ENCODE results near the gene RHBDF1. TPM values are rescaled to one million over a fixed set of nuclear protein-coding genes. Genes with fewer than 3 reads are reported as not detected.

The RHBDF1 gene
- total and polyA plus RNA-seq, 2 of the 13 experiments (the other 11 are each of a cell fraction or from before 2014, with no cell fraction given), result 5.4 to 26.9 TPM

DNA sequence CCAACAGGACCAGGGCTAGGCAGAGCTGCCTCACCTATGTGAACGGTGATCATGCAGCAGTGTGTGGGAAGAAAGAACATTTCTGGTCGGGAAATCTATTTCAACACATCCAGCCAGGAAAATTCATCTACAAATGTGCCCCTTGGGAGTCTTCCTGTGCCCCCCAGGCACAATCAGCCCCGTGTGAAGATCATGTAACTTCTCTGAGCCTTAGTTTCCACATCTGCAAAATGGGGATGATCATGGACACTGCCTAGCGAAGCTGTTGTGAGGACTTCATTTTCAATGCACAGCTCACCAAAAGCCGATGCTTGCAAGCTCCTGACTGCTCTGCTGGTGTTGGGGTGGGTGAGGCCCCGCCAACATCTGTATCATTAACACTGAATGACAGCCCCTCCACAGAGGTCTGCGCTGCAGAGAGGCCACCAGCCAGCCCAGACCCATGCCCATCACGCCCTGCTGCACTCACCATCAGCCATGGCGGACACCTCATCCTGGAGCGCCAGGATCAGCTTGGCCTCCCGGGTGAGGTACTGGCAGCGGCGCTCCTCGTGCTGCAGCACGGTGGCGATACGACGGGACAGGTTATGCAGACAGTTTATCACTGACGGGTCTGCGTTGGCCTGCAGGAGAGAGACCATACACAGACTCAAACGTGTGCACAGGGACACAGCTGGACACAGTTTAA lies 39.9 kb upstream of the RHBDF1 start:
- Histone ChIP-seq H3K4me2 (ENCODE audit: low read depth, low read length) (no peak overlapping the region), H2AFZ (ENCODE audit: low read length) (no peak overlapping the region), H3K27me3 (ENCODE audit: control insufficient read depth in 1 of 2, insufficient read depth in 2 of 2, low read length in 2 of 2) (no peaks in the 10 kb centered on the region), H3K9ac (ENCODE audit: insufficient read depth, low read depth, low read length) (no peak overlapping the region), H3K4me3 (replicated peaks in 1 of 3; ENCODE audit: insufficient read depth in 1 of 3, low read depth in 2 of 3, low read length in 3 of 3) (no peak overlapping the region), H3K9me3 (ENCODE audit: low read length) (no peaks in the 10 kb centered on the region), H3K4me1 (ENCODE audit: insufficient read depth, low read length) (peaks cover 11% of the 10 kb centered on the region), H3K79me2 (ENCODE audit: insufficient read depth, low read length) (no peaks in the 10 kb centered on the region), H3K36me3 (replicated peaks in 1 of 2; ENCODE audit: control insufficient read depth in 1 of 2, insufficient read depth in 2 of 2, low read length in 2 of 2) (peaks cover 2 to 42% of the 10 kb centered on the region in 2 experiments), H4K20me1 (ENCODE audit: insufficient read depth, low read length) (0 out of 2 replicates have a peak, but pooled peaks cover under 1% of the 10 kb centered on the region), H3K27ac (ENCODE audit: extremely low read length, insufficient read depth, low read length) (no peak overlapping the region)
- no peak for FAIRE-seq
- ChIA-PET POLR2A (no interaction called here), CTCF (ENCODE audit: low intra/inter-chr PET ratio, low total read pairs) (no interaction called here)
- TF ChIP-seq ZNF629 (CRISPR knock-in tag; conservative IDR thresholded peaks at IDR 0.05), result peak; percentile 55
- TF ChIP-seq POGZ (CRISPR knock-in tag; IDR thresholded peaks at IDR 0.05), result no peak
- TF ChIP-seq HMGA1 (CRISPR knock-in tag; conservative IDR thresholded peaks at IDR 0.05), result no peak
- intact Hi-C loops (cut with micrococcal nuclease; ENCODE audit: unreplicated experiment), result no loop called here
- no peak for DNase-seq (ENCODE audit: low spot score)
- WGBS (ENCODE audit: low lambda C conversion rate), result 95% methylated on average over 16 of the region's 21 CpGs
- in situ Hi-C loops (cut with HindIII; ENCODE audit: extremely low pct_ligation_motif_present, low pct_unique_long_range_greater_than_20kb), result no loop called here
- BruUV-seq (replicated peaks), result no TSS peak
- no peak for ATAC-seq

DNA sequence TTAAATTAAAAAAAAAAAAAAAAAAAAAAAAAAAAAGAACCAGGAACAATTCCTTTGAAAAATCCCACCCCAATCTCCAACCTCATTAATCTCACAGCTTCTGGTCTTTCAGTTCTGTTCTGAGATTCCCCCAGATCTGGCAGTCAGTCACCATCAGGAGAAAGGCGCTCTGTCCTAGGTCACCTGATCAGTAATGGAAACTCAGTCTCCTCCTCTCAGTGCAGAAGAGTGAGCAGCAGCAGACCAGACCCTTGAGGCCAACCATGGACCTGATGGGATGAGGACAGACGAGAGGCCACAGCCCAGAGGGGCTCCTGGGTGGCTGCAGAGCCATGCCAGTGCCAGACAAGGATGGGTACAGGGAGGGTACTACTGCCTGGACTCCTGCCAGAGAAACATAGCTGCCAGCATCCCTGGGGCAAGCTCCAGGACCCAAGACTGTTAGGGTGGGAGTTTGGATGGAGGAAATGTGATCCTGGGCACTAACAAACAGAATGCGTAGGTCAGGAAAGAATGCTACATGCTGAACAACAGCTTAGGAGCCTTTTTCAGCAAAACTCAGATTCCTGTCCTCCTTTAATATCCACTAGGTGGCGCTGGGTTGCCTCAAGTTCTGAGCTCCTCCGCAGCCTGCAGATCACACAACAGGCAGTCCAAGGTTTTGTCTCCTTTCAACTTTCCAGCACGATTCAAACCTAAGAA lies 34.3 kb upstream of the RHBDF1 start:
- Histone ChIP-seq H3K79me2 (ENCODE audit: insufficient read depth, low read length) (no peaks in the 10 kb centered on the region), H3K27ac (ENCODE audit: extremely low read length, insufficient read depth, low read length) (no peak overlapping the region), H3K36me3 (replicated peaks in 1 of 2; ENCODE audit: control insufficient read depth in 1 of 2, insufficient read depth in 2 of 2, low read length in 2 of 2) (peaks cover 8 to 49% of the 10 kb centered on the region in 2 experiments; a peak in 3 of 5 replicates), H2AFZ (ENCODE audit: low read length) (no peak overlapping the region), H3K4me1 (ENCODE audit: insufficient read depth, low read length) (no peaks in the 10 kb centered on the region), H3K9ac (ENCODE audit: insufficient read depth, low read depth, low read length) (no peak overlapping the region), H3K9me3 (ENCODE audit: low read length) (no peaks in the 10 kb centered on the region), H3K27me3 (ENCODE audit: control insufficient read depth in 1 of 2, insufficient read depth in 2 of 2, low read length in 2 of 2) (no peaks in the 10 kb centered on the region), H4K20me1 (ENCODE audit: insufficient read depth, low read length) (no peaks in the 10 kb centered on the region), H3K4me2 (ENCODE audit: low read depth, low read length) (no peak overlapping the region), H3K4me3 (replicated peaks in 1 of 3; ENCODE audit: insufficient read depth in 1 of 3, low read depth in 2 of 3, low read length in 3 of 3) (no peak overlapping the region)
- FAIRE-seq, result peak; percentile 88
- WGBS (ENCODE audit: low lambda C conversion rate), result 50% methylated on average over 6 of the region's 6 CpGs
- peak; percentile 82 for ATAC-seq
- intact Hi-C loops (cut with micrococcal nuclease; ENCODE audit: unreplicated experiment) (no loop called here), in situ Hi-C loops (cut with HindIII; ENCODE audit: extremely low pct_ligation_motif_present, low pct_unique_long_range_greater_than_20kb) (loop anchor here (5.0 kb wide), 1 partner anchor 76 kb away; the partner anchor contains the start of gene HBQ1)
- BruUV-seq (replicated peaks), result no TSS peak
- DNase-seq (ENCODE audit: low spot score), result peak; percentile 66
- ChIA-PET POLR2A (interaction anchor here (0.7 to 1.1 kb wide), 3 partner anchors 8 to 74 kb away, joined by 4 to 5 read pairs (median 5); partner anchors contain the start of gene HBQ1), CTCF (ENCODE audit: low intra/inter-chr PET ratio, low total read pairs) (interaction anchor here (0.6 to 1.8 kb wide), 5 partner anchors 9 to 257 kb away, joined by 3 to 23 read pairs (median 5); partner anchors contain the start of gene HBQ1)
- no peak for TF ChIP-seq ZNF460 (CRISPR knock-in tag; IDR thresholded peaks at IDR 0.05; ENCODE audit: borderline replicate concordance)
- TF ChIP-seq, protein P1, sequence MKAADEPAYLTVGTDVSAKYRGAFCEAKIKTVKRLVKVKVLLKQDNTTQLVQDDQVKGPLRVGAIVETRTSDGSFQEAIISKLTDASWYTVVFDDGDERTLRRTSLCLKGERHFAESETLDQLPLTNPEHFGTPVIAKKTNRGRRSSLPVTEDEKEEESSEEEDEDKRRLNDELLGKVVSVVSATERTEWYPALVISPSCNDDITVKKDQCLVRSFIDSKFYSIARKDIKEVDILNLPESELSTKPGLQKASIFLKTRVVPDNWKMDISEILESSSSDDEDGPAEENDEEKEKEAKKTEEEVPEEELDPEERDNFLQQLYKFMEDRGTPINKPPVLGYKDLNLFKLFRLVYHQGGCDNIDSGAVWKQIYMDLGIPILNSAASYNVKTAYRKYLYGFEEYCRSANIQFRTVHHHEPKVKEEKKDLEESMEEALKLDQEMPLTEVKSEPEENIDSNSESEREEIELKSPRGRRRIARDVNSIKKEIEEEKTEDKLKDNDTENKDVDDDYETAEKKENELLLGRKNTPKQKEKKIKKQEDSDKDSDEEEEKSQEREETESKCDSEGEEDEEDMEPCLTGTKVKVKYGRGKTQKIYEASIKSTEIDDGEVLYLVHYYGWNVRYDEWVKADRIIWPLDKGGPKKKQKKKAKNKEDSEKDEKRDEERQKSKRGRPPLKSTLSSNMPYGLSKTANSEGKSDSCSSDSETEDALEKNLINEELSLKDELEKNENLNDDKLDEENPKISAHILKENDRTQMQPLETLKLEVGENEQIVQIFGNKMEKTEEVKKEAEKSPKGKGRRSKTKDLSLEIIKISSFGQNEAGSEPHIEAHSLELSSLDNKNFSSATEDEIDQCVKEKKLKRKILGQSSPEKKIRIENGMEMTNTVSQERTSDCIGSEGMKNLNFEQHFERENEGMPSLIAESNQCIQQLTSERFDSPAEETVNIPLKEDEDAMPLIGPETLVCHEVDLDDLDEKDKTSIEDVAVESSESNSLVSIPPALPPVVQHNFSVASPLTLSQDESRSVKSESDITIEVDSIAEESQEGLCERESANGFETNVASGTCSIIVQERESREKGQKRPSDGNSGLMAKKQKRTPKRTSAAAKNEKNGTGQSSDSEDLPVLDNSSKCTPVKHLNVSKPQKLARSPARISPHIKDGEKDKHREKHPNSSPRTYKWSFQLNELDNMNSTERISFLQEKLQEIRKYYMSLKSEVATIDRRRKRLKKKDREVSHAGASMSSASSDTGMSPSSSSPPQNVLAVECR (CRISPR knock-in tag; IDR thresholded peaks at IDR 0.05; ENCODE audit: borderline replicate concordance), result peak; percentile 30
- TF ChIP-seq BCLAF1 (IDR thresholded peaks at IDR 0.05), result no peak
- TF ChIP-seq STAG1 (CRISPR knock-in tag; IDR thresholded peaks at IDR 0.05), result peak; percentile 84

All from HepG2 (cell line).